ENCODE results near the gene MORC3.
"Not testable (repeated sequence)": the region's sequence is repeated elsewhere in the genome, so short reads cannot be mapped to it uniquely, and the experiment has no call there.

The MORC3 gene

GRCh38 chr21:36322083-36322424, 2.1 kb downstream of the MORC3 start:
- no peak for DNase-seq (ENCODE audit: low spot score)

- DNase-seq (ENCODE audit: low spot score): no peak
Measured at GRCh38 chr21:36323032-36323431, 3.0 kb downstream of the MORC3 start.

GRCh38 chr21:36325373-36326010, 5.5 kb downstream of the MORC3 start:
- no peak for DNase-seq (ENCODE audit: low spot score)

GRCh38 chr21:36330904-36331303, 10.9 kb downstream of the MORC3 start:
- DNase-seq (ENCODE audit: low spot score): no peak

GRCh38 chr21:36337099-36337509, 17.1 kb downstream of the MORC3 start:
- no peak for DNase-seq (ENCODE audit: low spot score)

GRCh38 chr21:36338975-36339374, 19.0 kb downstream of the MORC3 start:
- no peak for DNase-seq (ENCODE audit: low spot score)

GRCh38 chr21:36342581-36342980, 22.6 kb downstream of the MORC3 start:
- DNase-seq (ENCODE audit: low spot score): not testable (repeated sequence)

GRCh38 chr21:36344931-36345330, 24.9 kb downstream of the MORC3 start:
- no peak for DNase-seq (ENCODE audit: low spot score)

- no peak for DNase-seq (ENCODE audit: low spot score)
Measured at GRCh38 chr21:36347278-36347961, 27.4 kb downstream of the MORC3 start.

- no peak for DNase-seq (ENCODE audit: low spot score)
Measured at GRCh38 chr21:36347962-36348328, 27.9 kb downstream of the MORC3 start.

GRCh38 chr21:36349315-36349714, 29.3 kb downstream of the MORC3 start:
- DNase-seq (ENCODE audit: low spot score): no peak

- no peak for DNase-seq (ENCODE audit: low spot score)
Measured at GRCh38 chr21:36350282-36350910, 30.4 kb downstream of the MORC3 start.

GRCh38 chr21:36354918-36355680, 35.1 kb downstream of the MORC3 start:
- no peak for DNase-seq (ENCODE audit: low spot score)

GRCh38 chr21:36355868-36356267, 35.9 kb downstream of the MORC3 start:
- DNase-seq (ENCODE audit: low spot score): no peak

GRCh38 chr21:36359185-36359584, 39.2 kb downstream of the MORC3 start:
- no peak for DNase-seq (ENCODE audit: low spot score)

GRCh38 chr21:36369064-36369685, 49.2 kb downstream of the MORC3 start:
- no peak for DNase-seq (ENCODE audit: low spot score)

GRCh38 chr21:36375994-36376393, 56.0 kb downstream of the MORC3 start:
- DNase-seq (ENCODE audit: low spot score): no peak

GRCh38 chr21:36377391-36377842, 57.4 kb downstream of the MORC3 start:
- no peak for DNase-seq (ENCODE audit: low spot score)

GRCh38 chr21:36379251-36379650, 59.3 kb downstream of the MORC3 start:
- DNase-seq (ENCODE audit: low spot score): no peak

- no peak for DNase-seq (ENCODE audit: low spot score)
Measured at GRCh38 chr21:36381841-36382589, 62.0 kb downstream of the MORC3 start.

GRCh38 chr21:36382722-36383121, 62.7 kb downstream of the MORC3 start:
- DNase-seq (ENCODE audit: low spot score): not testable (repeated sequence)

GRCh38 chr21:36384885-36385232, 64.9 kb downstream of the MORC3 start:
- no peak for DNase-seq (ENCODE audit: low spot score)
